Activated CD8-positive, alpha-beta T cell treated with anti-CD3 and anti-CD28 coated beads for 36 hours (primary cell): ENCODE data around the gene PLA2R1. TPM values are rescaled to one million over a fixed set of nuclear protein-coding genes. Genes with fewer than 3 reads are reported as not detected.
"Not testable (repeated sequence)": the region's sequence is repeated elsewhere in the genome, so short reads cannot be mapped to it uniquely, and the experiment has no call there.

Experiments
- ATAC-seq: fragments of 200-7000 bp; cut with Tn5 transposase; one replicate; pipeline ENCODE4 v1.10.0; 2021; ENCODE audit warnings: mild to moderate bottlenecking, moderate library complexity
- CTCF ChIA-PET: fragments of 350-600 bp; sonication (Branson Sonifier 250); formaldehyde crosslinking; loops from one replicate; lab custom pipeline; 2021; ENCODE audit warnings: antibody characterized with exemption; lab: Charles Lee
- POLR2A ChIA-PET: fragments of 350-600 bp; sonication (Branson Sonifier 250); formaldehyde crosslinking; loops from one replicate; lab custom pipeline; 2021; ENCODE audit warnings: antibody characterized with exemption; lab: Charles Lee
- DNase-seq: peaks from one replicate; pipeline ENCODE4 v3.0.0-alpha.2; 2020
- H3K27ac Mint-ChIP-seq: one replicate; pipeline ENCODE4 v1.8.0; 2021; ENCODE audit warnings: mild to moderate bottlenecking, mixed read lengths
- H3K27me3 Mint-ChIP-seq: one replicate; pipeline ENCODE4 v1.8.0; 2021; ENCODE audit warnings: mixed read lengths
- H3K36me3 Mint-ChIP-seq: one replicate; pipeline ENCODE4 v1.8.0; 2021; ENCODE audit warnings: low read depth, mixed read lengths
- H3K4me1 Mint-ChIP-seq: one replicate; pipeline ENCODE4 v1.8.0; 2021; ENCODE audit warnings: low read depth, mixed read lengths
- H3K4me3 Mint-ChIP-seq: one replicate; pipeline ENCODE4 v1.8.0; 2021; ENCODE audit warnings: mild to moderate bottlenecking, moderate library complexity, mixed read lengths
- H3K9me3 Mint-ChIP-seq: one replicate; pipeline ENCODE4 v1.8.0; 2021; ENCODE audit warnings: mixed read lengths
- intact Hi-C: fragments of 100-400 bp; cut with micrococcal nuclease; formaldehyde crosslinking; loops from one replicate; pipeline ENCODE4 v1.10.0; 2022
- total RNA-seq, 2 experiments: library from RNA; stranded (reverse); gene quantifications; one replicate each; pipeline ENCODE4 v1.2.3, GENCODE V29; 2021
- TF ChIP-seq, protein P1 (sequence below): fragments of 200-600 bp; IDR thresholded peaks from one replicate; pipeline ENCODE4 v1.8.0; 2022; ENCODE audit warnings: antibody characterized with exemption, mild to moderate bottlenecking

The PLA2R1 gene
- total RNA-seq, 2 experiments from 2014 or later, result not detected

- no peak overlapping the region for H3K4me3 Mint-ChIP-seq
- no peaks in the 10 kb centered on the region for H3K9me3 Mint-ChIP-seq
- ChIA-PET CTCF (interaction anchor here (1.0 to 1.6 kb wide), 2 partner anchors 16 to 42 kb away, joined by 3 to 4 read pairs; no protein-coding TSS in a partner anchor), POLR2A (no interaction called here)
- H3K36me3 Mint-ChIP-seq, result no peaks in the 10 kb centered on the region
- peaks cover 17% of the 10 kb centered on the region for H3K4me1 Mint-ChIP-seq
- ATAC-seq (no peak), DNase-seq (no peak)
- H3K27ac Mint-ChIP-seq, result no peak overlapping the region
- intact Hi-C loops, result no loop called here
- TF ChIP-seq, protein P1, sequence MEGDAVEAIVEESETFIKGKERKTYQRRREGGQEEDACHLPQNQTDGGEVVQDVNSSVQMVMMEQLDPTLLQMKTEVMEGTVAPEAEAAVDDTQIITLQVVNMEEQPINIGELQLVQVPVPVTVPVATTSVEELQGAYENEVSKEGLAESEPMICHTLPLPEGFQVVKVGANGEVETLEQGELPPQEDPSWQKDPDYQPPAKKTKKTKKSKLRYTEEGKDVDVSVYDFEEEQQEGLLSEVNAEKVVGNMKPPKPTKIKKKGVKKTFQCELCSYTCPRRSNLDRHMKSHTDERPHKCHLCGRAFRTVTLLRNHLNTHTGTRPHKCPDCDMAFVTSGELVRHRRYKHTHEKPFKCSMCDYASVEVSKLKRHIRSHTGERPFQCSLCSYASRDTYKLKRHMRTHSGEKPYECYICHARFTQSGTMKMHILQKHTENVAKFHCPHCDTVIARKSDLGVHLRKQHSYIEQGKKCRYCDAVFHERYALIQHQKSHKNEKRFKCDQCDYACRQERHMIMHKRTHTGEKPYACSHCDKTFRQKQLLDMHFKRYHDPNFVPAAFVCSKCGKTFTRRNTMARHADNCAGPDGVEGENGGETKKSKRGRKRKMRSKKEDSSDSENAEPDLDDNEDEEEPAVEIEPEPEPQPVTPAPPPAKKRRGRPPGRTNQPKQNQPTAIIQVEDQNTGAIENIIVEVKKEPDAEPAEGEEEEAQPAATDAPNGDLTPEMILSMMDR, result no peak
- peaks cover 3% of the 10 kb centered on the region for H3K27me3 Mint-ChIP-seq
Measured at GRCh38 chr2:159963700-159964099, 98.7 kb downstream of the PLA2R1 start.

DNA sequence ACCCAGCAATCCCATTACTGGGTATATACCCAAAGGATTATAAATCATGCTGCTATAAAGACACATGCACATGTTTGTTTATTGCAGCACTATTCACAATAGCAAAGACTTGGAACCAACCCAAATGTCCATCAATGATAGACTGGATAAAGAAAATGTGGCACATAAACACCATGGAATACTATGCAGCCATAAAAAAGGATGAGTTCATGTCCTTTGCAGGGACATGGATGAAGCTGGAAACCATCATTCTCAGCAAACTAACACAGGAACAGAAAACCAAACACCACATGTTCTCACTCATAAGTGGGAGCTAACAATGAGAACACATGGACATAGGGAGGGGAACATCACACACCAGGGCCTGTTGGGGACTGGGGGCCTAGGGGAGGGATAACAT lies 99.9 kb downstream of the PLA2R1 start:
- not testable (repeated sequence) for ATAC-seq
- CTCF ChIA-PET, result interaction anchor here (1.6 kb wide), 1 partner anchor 41 kb away, joined by 4 read pairs; no protein-coding TSS in a partner anchor

GRCh38 chr2:159961451-159961850 lies 101.0 kb downstream of the PLA2R1 start:
- ATAC-seq (no peak), DNase-seq (no peak)
- Mint-ChIP-seq H3K4me3 (no peak overlapping the region), H3K27me3 (peaks cover 9% of the 10 kb centered on the region), H3K9me3 (no peaks in the 10 kb centered on the region), H3K4me1 (peaks cover 17% of the 10 kb centered on the region), H3K27ac (no peak overlapping the region), H3K36me3 (no peaks in the 10 kb centered on the region)
- TF ChIP-seq, protein P1, result no peak
- intact Hi-C loops, result no loop called here
- ChIA-PET POLR2A (interaction anchor here (0.5 kb wide), 1 partner anchor 50 kb away, joined by 3 read pairs; no protein-coding TSS in a partner anchor), CTCF (no interaction called here)

More for the DNA sequence above, 99.9 kb downstream of the PLA2R1 start:
- H3K9me3 Mint-ChIP-seq, intact Hi-C loops, POLR2A ChIA-PET, H3K27ac Mint-ChIP-seq, H3K27me3 Mint-ChIP-seq, H3K4me3 Mint-ChIP-seq, H3K36me3 Mint-ChIP-seq, DNase-seq: not testable (repeated sequence)
- H3K4me1 Mint-ChIP-seq, result peaks cover 17% of the 10 kb centered on the region

GRCh38 chr2:159961037-159961436 lies 101.4 kb downstream of the PLA2R1 start:
- peaks cover 9% of the 10 kb centered on the region for H3K27me3 Mint-ChIP-seq
- TF ChIP-seq, protein P1, result no peak
- H3K27ac Mint-ChIP-seq, result no peak overlapping the region
- ChIA-PET CTCF (interaction anchor here (2.5 kb wide), 1 partner anchor 40 kb away, joined by 8 read pairs; no protein-coding TSS in a partner anchor), POLR2A (interaction anchor here (0.5 kb wide), 1 partner anchor 51 kb away, joined by 3 read pairs; no protein-coding TSS in a partner anchor)
- no peak overlapping the region for H3K4me3 Mint-ChIP-seq
- DNase-seq (no peak), ATAC-seq (no peak)
- no peaks in the 10 kb centered on the region for H3K36me3 Mint-ChIP-seq
- H3K4me1 Mint-ChIP-seq, result peaks cover 17% of the 10 kb centered on the region
- H3K9me3 Mint-ChIP-seq, result no peaks in the 10 kb centered on the region
- intact Hi-C loops, result no loop called here

- ATAC-seq (peak; percentile 90), DNase-seq (peak; percentile 2)
- Mint-ChIP-seq H3K9me3 (no peaks in the 10 kb centered on the region), H3K36me3 (no peaks in the 10 kb centered on the region), H3K4me3 (no peak overlapping the region), H3K27me3 (peaks cover 9% of the 10 kb centered on the region), H3K27ac (no peak overlapping the region), H3K4me1 (peaks cover 17% of the 10 kb centered on the region)
- ChIA-PET CTCF (interaction anchor here (2.5 kb wide), 1 partner anchor 39 kb away, joined by 8 read pairs; no protein-coding TSS in a partner anchor), POLR2A (no interaction called here)
- intact Hi-C loops, result no loop called here
- TF ChIP-seq, protein P1, result no peak
Measured at GRCh38 chr2:159960414-159960813, 102.0 kb downstream of the PLA2R1 start.
